SU-DHL-6 (cell line): Measurements from ENCODE around the gene EDDM13.

Experiments used
- H2AFZ ChIP-seq: fragments of 200-600 bp; sonication (generic); 2 replicates; pipeline ENCODE4 v1.6.1; 2014; ENCODE audit warnings: low read depth, mild to moderate bottlenecking, moderate library complexity, mixed read lengths, antibody characterized with exemption, low read length; ENCODE audit not compliant: severe bottlenecking
- H3F3A ChIP-seq: fragments of 200-600 bp; shearing (Covaris generic); 2 replicates; pipeline ENCODE4 v1.6.0; 2016; ENCODE audit warnings: antibody characterized with exemption, mild to moderate bottlenecking; ENCODE audit not compliant: insufficient read depth
- H3K27ac ChIP-seq: fragments of 200-600 bp; sonication (generic); 2 replicates; pipeline ENCODE4 v1.5.1; 2016; ENCODE audit warnings: low read depth, mild to moderate bottlenecking, low read length, moderate library complexity, mixed read lengths
- H3K27me3 ChIP-seq: fragments of 200-600 bp; sonication (generic), shearing (Covaris generic); 2 replicates; pipeline ENCODE4 v1.6.0; 2014; ENCODE audit warnings: mild to moderate bottlenecking, low read length
- H3K36me3 ChIP-seq: fragments of 200-600 bp; sonication (generic); 2 replicates; pipeline ENCODE4 v1.6.1; 2014; ENCODE audit warnings: mild to moderate bottlenecking, low read length, mixed read lengths
- H3K4me2 ChIP-seq: fragments of 300-600, 200-600 bp; shearing (Covaris generic), sonication (generic); 2 replicates; pipeline ENCODE4 v1.6.0; 2014; ENCODE audit warnings: low read length, low read depth, mild to moderate bottlenecking; ENCODE audit not compliant: poor library complexity, severe bottlenecking
- H3K4me3 ChIP-seq: fragments of 200-600 bp; sonication (generic); 2 replicates; pipeline ENCODE4 v1.5.1; 2014; ENCODE audit warnings: antibody characterized with exemption, low read length, mild to moderate bottlenecking, mixed read lengths; ENCODE audit not compliant: insufficient read depth, poor library complexity, severe bottlenecking
- H3K79me2 ChIP-seq: fragments of 200-600 bp; sonication (generic); 2 replicates; pipeline ENCODE4 v1.6.1; 2014; ENCODE audit warnings: mild to moderate bottlenecking, low read length, moderate library complexity; ENCODE audit not compliant: insufficient read depth
- H3K9ac ChIP-seq: fragments of 200-600 bp; sonication (generic); 2 replicates; pipeline ENCODE4 v1.7.0; 2014; ENCODE audit warnings: mild to moderate bottlenecking, low read length
- H3K9me2 ChIP-seq: fragments of 200-600 bp; sonication (generic); replicated peaks from 2 replicates; pipeline ENCODE4 v1.6.1; 2014; ENCODE audit warnings: low read length; ENCODE audit not compliant: insufficient read depth
- H3K9me3 ChIP-seq: fragments of 200-600 bp; sonication (generic); 2 replicates; pipeline ENCODE4 v1.6.1; 2014; ENCODE audit warnings: low read length, mixed read lengths; ENCODE audit not compliant: insufficient read depth
- H4K20me1 ChIP-seq: fragments of 200-600 bp; sonication (generic); 2 replicates; pipeline ENCODE4 v1.6.1; 2014; ENCODE audit warnings: low read depth, mild to moderate bottlenecking, antibody characterized with exemption, low read length, moderate library complexity, mixed read lengths
- EZH2phosphoT487 ChIP-seq: fragments of 200-600 bp; sonication (generic), shearing (Covaris generic); conservative IDR thresholded peaks from 2 replicates; pipeline ENCODE4 v1.6.1; 2018; ENCODE audit warnings: mild to moderate bottlenecking, antibody characterized with exemption, low read length, moderate library complexity, mixed read lengths
- TF ChIP-seq, protein P1 (sequence below): fragments of 200-600 bp; sonication (generic); IDR thresholded peaks from one replicate; pipeline ENCODE4 v1.5.1; 2017; ENCODE audit warnings: antibody characterized with exemption, mild to moderate bottlenecking, low read length, moderate library complexity; ENCODE audit not compliant: insufficient read depth, poor library complexity, severe bottlenecking

The EDDM13 gene, protein sequence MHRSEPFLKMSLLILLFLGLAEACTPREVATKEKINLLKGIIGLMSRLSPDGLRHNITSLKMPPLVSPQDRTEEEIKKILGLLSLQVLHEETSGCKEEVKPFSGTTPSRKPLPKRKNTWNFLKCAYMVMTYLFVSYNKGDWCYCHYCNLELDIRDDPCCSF

DNA sequence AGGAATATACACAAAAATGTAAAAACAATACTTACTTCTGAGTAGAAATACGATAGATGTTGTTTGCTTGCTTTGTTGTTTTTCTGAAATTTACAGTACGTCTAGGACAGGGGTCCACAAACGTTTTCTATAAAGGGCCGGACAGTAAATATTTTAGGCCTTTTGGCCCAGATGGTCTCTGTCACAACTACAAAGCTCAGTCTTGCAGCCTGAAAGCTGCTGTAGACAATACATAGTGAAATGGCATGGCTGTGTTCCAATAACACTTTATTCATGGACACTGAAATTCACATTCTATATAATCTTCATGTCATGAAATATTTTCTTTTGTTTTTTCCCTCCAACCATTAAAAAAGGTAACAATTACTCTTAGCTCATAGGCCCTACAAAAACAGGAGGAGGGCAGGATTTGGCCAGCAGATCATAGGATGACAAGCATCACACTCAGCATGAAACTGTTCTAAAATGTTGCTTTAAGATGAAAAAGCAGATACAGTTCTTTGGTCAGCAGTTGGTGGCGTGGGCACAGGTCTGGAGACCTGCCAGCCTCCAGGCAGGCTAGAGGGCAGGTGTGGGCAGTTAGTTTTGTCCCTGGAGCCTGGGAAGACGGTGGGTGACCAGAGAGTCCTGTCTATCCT is at the start of gene EDDM13:
Gene EDDM13 (plus strand): TSS at position 588 of the 638 bp plus-strand sequence. CDS start 87 bp downstream, outside the sequence.
- H3K79me2 ChIP-seq = no peaks in the 10 kb centered on the region
- TF ChIP-seq, protein P1, sequence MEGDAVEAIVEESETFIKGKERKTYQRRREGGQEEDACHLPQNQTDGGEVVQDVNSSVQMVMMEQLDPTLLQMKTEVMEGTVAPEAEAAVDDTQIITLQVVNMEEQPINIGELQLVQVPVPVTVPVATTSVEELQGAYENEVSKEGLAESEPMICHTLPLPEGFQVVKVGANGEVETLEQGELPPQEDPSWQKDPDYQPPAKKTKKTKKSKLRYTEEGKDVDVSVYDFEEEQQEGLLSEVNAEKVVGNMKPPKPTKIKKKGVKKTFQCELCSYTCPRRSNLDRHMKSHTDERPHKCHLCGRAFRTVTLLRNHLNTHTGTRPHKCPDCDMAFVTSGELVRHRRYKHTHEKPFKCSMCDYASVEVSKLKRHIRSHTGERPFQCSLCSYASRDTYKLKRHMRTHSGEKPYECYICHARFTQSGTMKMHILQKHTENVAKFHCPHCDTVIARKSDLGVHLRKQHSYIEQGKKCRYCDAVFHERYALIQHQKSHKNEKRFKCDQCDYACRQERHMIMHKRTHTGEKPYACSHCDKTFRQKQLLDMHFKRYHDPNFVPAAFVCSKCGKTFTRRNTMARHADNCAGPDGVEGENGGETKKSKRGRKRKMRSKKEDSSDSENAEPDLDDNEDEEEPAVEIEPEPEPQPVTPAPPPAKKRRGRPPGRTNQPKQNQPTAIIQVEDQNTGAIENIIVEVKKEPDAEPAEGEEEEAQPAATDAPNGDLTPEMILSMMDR = no peak
- TF ChIP-seq EZH2phosphoT487 = no peak
- H3K9ac ChIP-seq = no peak within 1 kb of the TSS
- no peak within 1 kb of the TSS for H3K27ac ChIP-seq
- H3F3A ChIP-seq = no peaks in the 10 kb centered on the region
- H3K36me3 ChIP-seq = no peaks in the 10 kb centered on the region
- H3K9me3 ChIP-seq = no peaks in the 10 kb centered on the region
- no peaks in the 10 kb centered on the region for H3K27me3 ChIP-seq
- no peaks in the 10 kb centered on the region for H4K20me1 ChIP-seq
- no peak within 1 kb of the TSS for H3K4me2 ChIP-seq
- no peak within 1 kb of the TSS for H3K4me3 ChIP-seq
- no peaks in the 10 kb centered on the region for H3K9me2 ChIP-seq
- no peak within 1 kb of the TSS for H2AFZ ChIP-seq

DNA sequence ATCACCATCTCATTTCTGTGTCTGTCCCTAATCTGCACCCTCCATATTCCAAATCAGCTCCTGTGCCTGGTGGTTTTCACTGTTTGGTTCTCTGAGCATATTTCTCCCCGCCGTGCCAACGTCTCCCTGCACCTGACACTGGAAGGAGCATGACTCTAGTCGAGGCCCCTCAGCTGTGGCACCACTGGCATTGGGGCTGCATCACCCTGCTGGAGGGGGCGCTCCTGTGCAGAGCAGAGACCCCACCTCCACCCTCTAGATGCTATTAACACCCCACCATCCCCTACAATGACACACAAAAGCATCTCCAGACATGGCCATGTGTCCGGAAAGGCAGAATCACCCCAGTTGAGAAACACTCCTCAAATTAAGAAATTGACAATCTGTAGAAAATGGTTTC is 49.6 kb upstream of the EDDM13 start:
- Histone ChIP-seq H3K79me2 (no peaks in the 10 kb centered on the region), H3K9me2 (no peaks in the 10 kb centered on the region), H3K9ac (no peak overlapping the region), H3F3A (no peaks in the 10 kb centered on the region), H3K4me2 (no peak overlapping the region), H4K20me1 (no peaks in the 10 kb centered on the region), H2AFZ (no peak overlapping the region), H3K36me3 (no peaks in the 10 kb centered on the region), H3K4me3 (no peak overlapping the region), H3K27me3 (no peaks in the 10 kb centered on the region), H3K27ac (no peak overlapping the region), H3K9me3 (no peaks in the 10 kb centered on the region)
- TF ChIP-seq, protein P1 = no peak
- TF ChIP-seq EZH2phosphoT487 = no peak

DNA sequence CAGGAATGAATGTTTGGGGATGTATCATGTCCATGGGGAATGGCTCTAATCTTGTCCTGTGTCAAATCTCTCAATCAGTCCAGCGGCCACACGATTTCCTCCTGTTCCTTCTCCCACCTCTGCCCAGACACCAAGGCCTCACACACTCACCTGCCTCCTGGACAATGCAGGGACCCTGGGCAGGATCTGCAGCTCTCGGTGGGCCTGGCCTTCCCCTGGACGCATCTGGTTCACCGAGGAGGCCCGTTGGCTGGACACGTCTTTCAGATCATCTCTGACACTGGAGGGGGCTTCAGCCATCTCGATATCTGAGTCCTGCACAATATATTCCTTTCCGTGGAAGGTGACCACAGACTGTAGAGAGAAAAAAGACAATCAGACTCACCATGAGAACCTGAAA is 49.1 kb upstream of the EDDM13 start:
- H3K27ac ChIP-seq = no peak overlapping the region
- no peaks in the 10 kb centered on the region for H3K36me3 ChIP-seq
- no peaks in the 10 kb centered on the region for H3K9me3 ChIP-seq
- H3K27me3 ChIP-seq = no peaks in the 10 kb centered on the region
- H3K4me2 ChIP-seq = no peak overlapping the region
- no peaks in the 10 kb centered on the region for H3K79me2 ChIP-seq
- no peak overlapping the region for H3K4me3 ChIP-seq
- H3F3A ChIP-seq = no peaks in the 10 kb centered on the region
- TF ChIP-seq, protein P1 = no peak
- TF ChIP-seq EZH2phosphoT487 = no peak
- H3K9me2 ChIP-seq = no peaks in the 10 kb centered on the region
- H4K20me1 ChIP-seq = no peaks in the 10 kb centered on the region
- H3K9ac ChIP-seq = no peak overlapping the region
- no peak overlapping the region for H2AFZ ChIP-seq
